Fibroblast of skin of scalp (primary cell): Measurements from ENCODE around the gene ITGB3BP.
"Not testable (repeated sequence)": the region's sequence is repeated elsewhere in the genome, so short reads cannot be mapped to it uniquely, and the experiment has no call there.

ENCODE experiments used
- DNase-seq: peaks from one replicate; pipeline ENCODE4 v3.0.0-alpha.2; 2013

Gene ITGB3BP

GRCh38 chr1:63506782-63507181 lies 16.2 kb downstream of the ITGB3BP start:
- no peak for DNase-seq

- no peak for DNase-seq
Observed at GRCh38 chr1:63501256-63501655, 21.8 kb downstream of the ITGB3BP start.

GRCh38 chr1:63498106-63498505 lies 24.9 kb downstream of the ITGB3BP start:
- DNase-seq = no peak

- DNase-seq = no peak
Observed at GRCh38 chr1:63497577-63497976, 25.4 kb downstream of the ITGB3BP start.

- DNase-seq = peak; percentile 4
Observed at GRCh38 chr1:63487336-63488065, 35.5 kb downstream of the ITGB3BP start.

- no peak for DNase-seq
Observed at GRCh38 chr1:63486629-63487028, 36.4 kb downstream of the ITGB3BP start.

- no peak for DNase-seq
Observed at GRCh38 chr1:63480057-63480456, 43.0 kb downstream of the ITGB3BP start.

GRCh38 chr1:63475761-63476160 lies 47.3 kb downstream of the ITGB3BP start:
- DNase-seq = peak; percentile 30

GRCh38 chr1:63468683-63469082 lies 54.3 kb downstream of the ITGB3BP start:
- not testable (repeated sequence) for DNase-seq

- DNase-seq = no peak
Observed at GRCh38 chr1:63466759-63467158, 56.3 kb downstream of the ITGB3BP start.

GRCh38 chr1:63466181-63466580 lies 56.8 kb downstream of the ITGB3BP start:
- DNase-seq = no peak

- no peak for DNase-seq
Observed at GRCh38 chr1:63463248-63463647, 59.8 kb downstream of the ITGB3BP start.

- DNase-seq = no peak
Observed at GRCh38 chr1:63461661-63462230, 61.3 kb downstream of the ITGB3BP start.

GRCh38 chr1:63458750-63459149 lies 64.3 kb downstream of the ITGB3BP start:
- DNase-seq = no peak

GRCh38 chr1:63454269-63454668 lies 68.8 kb downstream of the ITGB3BP start:
- DNase-seq = peak; percentile 17

GRCh38 chr1:63453232-63453631 lies 69.8 kb downstream of the ITGB3BP start:
- DNase-seq = no peak

GRCh38 chr1:63450416-63450815 lies 72.6 kb downstream of the ITGB3BP start:
- DNase-seq = no peak

GRCh38 chr1:63448731-63449246 lies 74.2 kb downstream of the ITGB3BP start:
- peak; percentile 59 for DNase-seq

- DNase-seq = peak; percentile 51
Observed at GRCh38 chr1:63442141-63442475, 80.9 kb downstream of the ITGB3BP start.

- DNase-seq = no peak
Observed at GRCh38 chr1:63435161-63435560, 87.9 kb downstream of the ITGB3BP start.

- no peak for DNase-seq
Observed at GRCh38 chr1:63429281-63429680, 93.7 kb downstream of the ITGB3BP start.

GRCh38 chr1:63428815-63429214 lies 94.2 kb downstream of the ITGB3BP start:
- no peak for DNase-seq

GRCh38 chr1:63423649-63424048 lies 99.4 kb downstream of the ITGB3BP start:
- no peak for DNase-seq

- not testable (repeated sequence) for DNase-seq
Observed at GRCh38 chr1:63420746-63421145, 102.3 kb downstream of the ITGB3BP start.
